GM21619 (cell line): Measurements from ENCODE around the gene NAV2.
"Not testable (repeated sequence)": the region's sequence is repeated elsewhere in the genome, so short reads cannot be mapped to it uniquely, and the experiment has no call there.

ENCODE experiments used
- ATAC-seq: cut with Tn5 transposase; IDR thresholded peaks from one replicate; pipeline ENCODE4 v1.9.1; 2021; ENCODE audit not compliant: unreplicated experiment

NAV2 gene

DNA sequence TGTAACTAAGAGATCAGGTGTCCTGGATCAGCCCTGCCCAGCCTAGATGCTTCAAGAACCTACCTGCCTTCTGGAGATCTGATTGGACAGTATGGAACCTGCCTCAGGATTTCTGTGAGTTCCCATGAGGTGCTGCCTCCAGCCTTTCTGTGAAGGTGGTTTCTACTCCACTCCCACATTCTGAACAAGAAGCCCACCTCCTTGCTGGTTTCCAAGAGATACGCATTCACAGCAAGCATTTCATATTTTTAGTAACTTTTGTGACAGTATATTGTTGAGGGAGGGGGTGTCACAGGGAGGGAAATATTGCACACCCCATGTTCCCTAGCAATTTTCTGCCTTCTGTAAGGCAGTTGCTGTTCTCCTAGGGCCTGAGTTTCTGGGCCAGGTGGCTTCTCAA is 204.4 kb downstream of the NAV2 start:
- no peak for ATAC-seq

DNA sequence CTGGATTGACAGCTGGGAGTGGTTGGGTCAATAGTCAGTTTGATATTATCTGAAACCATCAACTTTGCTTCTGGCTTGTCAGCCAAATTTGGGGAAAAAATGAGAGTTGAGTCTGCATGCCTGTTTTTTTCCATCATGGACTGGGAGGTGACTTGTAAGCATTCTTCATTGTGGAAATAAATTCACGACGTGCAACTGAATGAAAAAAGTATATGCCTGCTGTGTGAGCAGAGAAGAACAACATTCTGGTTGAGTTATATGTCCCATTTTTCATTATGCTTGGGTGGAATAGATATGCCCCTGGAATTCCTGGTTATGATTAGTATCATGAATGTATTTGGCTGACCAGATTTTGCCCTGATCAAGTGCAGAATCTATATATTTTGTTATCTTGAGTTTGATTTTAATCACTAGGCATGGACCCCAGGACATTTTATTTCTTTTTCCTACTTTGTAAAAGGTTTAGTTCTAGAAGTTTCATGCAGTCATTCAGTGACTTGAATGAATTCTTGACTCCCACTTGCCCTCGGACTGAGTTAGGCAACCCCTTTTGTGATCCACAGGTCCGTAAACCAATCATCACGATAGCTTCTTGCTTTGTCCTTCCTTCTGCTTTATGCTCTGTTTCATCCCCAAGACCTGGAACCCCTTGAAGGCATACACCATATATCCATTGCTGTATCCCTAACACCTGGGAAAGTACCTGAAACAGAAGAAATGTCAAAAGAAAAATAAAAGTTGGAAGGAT is 205.8 kb downstream of the NAV2 start:
- no peak for ATAC-seq

DNA sequence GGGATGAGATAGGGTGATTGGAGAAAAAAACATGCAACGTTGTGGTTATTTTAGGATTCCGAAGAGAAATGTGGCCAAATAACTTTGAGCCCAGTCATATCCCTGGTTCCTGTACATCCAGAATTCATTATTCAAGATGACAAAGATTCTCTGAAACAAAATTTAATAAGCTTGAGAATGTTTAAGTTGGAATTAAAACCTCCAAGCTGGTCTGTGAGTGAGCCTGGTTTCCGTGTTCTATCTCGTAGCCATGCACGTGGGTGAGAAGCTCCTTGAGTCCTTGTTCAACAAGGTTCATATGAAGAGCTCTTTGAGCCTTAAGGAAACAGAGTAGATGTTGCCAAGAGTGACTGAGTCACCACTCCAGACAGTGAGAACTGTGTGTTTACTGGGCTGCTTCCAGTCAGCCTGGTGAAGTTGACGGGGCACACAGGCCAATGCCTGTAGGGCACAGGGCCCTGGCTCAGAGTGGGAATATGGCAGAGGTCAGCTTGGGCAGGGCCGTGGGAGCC is 206.5 kb downstream of the NAV2 start:
- ATAC-seq, result no peak

DNA sequence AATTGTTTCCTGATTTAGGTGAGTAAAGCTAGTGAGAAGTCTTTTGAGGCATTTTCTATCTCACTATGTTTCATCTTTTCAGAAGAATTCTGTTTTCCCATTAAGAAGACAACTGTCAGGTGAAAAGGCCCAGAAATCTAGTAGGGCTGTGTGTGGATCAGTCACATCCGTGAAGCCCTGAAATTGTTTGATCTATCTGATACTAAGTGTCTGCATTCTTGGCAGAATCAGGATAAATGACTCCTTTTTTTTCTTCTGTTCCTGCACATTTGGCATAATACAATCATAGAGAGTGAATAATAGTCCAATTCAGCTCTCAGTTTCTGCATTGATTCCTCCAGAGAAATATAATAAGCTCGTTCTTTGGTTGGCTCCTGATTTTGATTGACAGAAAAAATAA is 208.3 kb downstream of the NAV2 start:
- no peak for ATAC-seq

DNA sequence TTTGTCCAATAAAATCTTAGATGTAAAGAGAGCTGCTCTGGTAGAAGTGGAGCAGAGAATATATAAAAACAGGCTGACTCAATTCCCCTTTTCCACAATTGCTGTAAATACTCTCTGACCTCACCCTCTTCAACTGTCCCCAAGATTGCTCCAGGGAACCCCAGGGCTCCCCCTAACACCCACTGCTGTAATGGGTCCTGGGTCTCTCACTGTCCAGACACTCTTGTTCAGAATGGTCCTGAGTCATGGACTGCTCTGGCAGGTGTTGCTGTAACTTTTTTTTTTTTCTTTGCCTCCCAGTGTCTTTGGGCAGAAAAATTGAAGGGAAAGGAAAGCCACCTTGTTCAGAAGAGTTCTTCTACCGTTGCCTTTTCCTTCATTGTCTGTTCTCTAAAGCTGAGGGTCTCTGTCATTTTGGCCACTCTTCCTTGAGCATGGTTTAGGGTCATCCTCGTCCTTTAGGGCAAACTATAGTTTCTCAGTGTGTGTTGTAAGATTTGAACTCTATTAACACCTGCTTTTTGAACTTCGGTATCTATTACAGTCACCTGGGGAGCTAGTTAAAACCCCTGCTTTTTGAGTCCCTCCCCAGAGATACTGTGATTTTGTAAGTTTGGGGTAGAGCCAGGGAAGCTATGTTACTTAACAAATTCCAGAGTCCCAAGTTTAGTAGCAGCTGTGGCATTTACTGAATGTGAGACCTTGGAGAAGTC is 209.5 kb downstream of the NAV2 start:
- ATAC-seq, result no peak

DNA sequence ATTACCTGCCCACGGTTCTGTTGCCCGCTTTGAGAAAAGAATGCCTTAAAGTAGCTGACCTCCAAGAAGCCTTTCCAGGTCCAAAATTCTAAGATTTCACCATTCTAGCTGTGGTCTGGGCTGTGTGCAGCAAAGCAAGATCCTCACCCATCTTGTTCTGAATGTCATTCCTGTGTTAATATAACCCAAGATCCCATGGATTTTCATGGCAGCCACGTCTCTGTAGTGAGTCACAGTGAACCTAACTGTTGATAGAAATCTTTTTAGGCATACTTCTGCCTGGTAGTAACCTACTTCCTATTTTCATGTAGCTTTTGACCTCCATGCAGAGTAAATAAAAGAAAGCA is 210.0 kb downstream of the NAV2 start:
- no peak for ATAC-seq

DNA sequence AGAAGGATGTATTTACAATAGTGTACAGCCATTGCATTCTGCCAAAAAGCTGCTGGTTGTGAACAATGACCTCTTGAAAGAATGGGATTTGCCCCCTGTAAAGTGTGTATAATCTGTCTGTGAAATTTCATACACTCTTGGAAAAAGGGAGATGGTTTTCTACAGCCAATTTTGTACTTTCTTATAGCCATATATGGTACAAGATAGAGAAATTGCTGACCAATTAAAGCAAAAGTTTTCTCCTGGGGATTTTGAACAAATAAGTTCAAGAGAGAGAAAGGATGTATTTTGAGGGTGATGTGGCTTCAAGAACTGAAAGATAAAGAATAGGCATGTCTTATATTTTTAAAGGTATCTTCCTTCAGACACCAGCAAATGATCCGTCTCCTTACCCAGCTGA is 211.0 kb downstream of the NAV2 start:
- no peak for ATAC-seq

DNA sequence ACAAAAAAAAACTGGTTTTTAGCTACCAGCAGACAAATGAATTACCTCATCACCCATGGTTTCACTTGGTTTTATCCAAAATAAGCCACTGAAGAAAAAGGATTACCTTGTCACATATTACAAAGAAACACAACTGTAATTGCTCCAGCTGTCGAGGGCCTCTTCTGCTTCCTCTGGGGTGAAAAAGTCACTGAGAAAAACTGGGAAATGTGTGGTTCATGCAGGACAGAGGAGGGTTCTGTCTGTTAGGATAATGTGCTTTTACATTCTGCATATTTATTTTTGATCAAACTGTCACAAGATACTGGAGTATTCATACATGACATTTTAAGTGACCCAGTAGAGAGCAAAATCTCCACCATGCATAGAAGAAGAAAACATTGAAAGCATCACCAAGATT is 211.7 kb downstream of the NAV2 start:
- no peak for ATAC-seq

DNA sequence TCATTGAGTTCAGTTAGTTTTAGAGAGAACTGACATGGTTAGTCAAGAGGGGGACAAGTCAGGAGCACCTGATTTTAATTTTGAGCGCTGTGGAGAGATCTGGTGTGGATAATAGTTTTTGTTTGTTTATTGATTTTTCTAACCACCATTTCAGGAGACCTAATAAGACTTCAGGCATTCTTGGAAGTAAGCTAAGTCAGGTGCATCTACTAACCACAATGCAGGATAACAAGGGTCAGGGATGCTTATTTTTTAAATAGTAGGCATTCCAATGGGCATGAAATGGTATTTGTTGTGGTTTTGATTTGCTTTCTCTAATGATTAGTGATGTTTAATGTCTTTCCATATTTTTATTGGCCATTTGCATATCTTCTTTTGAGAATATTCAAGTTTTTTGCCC is 212.1 kb downstream of the NAV2 start:
- ATAC-seq, result no peak

DNA sequence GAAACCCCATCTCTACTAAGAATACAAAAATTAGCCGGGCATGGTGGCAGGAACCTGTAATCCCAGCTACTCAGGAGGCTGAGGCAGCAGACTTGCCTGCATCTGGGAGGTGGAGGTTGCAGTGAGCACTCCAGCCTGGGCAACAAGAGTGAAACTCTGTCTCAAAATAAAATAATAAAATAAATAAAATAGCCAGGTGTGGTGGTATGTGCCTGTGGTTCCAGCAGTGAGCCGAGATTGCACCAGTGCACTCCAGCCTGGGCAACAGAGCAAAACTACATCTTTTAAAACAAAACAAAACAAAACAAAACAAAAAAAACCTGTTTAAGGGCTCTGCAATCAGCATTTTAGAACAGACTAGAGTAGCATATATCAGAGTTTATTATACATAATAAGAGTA is 214.8 kb downstream of the NAV2 start:
- not testable (repeated sequence) for ATAC-seq

DNA sequence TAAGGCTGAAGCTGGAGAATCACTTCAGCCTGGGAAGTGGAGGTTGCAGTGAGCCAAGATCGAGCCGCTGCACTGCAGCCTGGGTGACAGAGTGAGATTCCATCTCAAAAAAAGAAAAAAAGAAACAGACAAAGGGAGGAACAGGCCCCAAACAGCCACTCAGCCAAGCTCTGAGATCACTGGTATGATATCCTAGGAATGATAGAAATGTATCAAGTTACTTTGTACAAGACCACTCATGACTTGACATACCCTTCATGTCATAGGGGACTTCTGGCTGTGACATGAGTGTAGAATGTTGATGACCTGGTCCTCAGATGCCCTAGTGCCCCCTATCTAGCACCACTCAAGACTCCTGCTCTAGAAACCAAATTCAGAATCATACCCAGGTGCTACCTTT is 216.5 kb downstream of the NAV2 start:
- no peak for ATAC-seq

DNA sequence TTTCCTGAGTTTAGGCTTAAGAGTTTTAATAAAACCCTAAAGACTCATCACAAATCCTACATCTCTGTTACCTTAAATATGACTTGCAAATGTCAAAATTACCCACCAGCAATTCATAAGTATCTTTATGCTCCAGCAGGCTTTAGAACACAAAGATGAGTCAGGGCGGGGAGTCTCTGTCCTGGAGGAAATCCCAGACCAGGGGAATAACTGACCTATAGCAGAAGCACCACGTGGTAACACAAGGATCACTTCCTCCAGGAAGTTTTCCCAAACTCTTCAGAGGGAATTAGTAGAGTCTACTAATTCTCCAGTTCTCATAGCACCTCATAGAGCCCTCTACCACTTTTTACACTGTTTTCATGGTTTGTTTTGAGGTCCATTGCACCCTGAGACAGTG is 217.0 kb downstream of the NAV2 start:
- ATAC-seq, result no peak

DNA sequence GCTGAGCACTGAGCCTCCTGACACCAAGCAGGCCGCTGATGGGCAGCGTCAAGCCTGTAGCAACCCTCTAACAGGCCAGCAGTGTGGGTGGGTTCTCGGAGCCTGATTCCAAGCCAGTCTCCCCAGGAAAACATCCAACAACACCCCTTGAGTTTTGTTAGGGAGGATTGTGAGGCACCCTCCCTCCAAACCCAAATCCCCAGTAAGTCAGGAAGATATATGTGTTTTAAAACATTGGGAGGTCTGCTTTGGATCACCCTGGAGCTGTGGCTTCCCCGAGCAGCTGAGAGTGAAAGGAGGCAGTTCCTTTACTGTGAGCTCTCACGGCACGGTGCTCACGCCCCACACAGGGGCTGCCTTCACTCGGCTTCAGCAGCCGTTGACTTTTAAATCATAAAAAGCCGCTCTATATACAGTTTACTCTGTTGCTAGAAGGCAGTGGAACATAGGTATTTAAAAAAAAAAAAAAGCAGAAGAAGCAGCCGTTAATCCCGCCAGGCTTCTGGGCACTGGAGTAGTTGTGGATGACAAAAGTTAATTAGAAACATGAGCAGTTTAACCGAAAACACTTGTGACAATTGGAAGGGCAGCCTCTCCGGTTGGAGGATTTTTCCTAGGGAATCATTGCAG is 218.6 kb downstream of the NAV2 start:
- no peak for ATAC-seq

DNA sequence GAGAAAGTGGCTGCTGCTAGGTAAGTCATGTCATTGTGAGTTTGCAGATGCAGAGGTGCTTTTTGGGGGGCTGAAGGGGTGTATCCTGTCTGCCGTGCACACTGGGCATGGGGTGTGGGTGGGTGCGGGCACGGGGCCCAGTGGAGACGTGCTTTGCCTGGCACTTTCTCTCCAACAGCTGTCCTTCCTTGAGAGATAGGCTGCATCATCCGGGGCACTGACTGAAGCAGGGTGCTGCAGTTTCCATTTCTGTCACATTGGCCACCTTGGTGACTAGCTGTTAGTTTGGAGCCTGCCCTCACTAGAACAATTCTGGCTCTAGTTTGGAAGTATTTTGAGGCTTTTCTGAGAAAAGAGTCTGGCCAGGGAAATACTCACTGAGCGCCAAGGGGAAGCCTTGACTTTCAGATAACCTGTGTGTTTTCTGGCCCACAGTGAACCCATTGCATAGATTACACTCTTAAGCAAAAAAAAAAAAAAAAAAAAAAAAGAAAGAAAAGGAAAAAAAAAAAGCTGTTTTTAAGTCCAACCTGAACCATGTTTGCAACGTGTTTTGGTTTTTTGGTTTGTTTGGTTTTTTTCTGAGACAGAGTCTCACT is 219.2 kb downstream of the NAV2 start:
- no peak for ATAC-seq

DNA sequence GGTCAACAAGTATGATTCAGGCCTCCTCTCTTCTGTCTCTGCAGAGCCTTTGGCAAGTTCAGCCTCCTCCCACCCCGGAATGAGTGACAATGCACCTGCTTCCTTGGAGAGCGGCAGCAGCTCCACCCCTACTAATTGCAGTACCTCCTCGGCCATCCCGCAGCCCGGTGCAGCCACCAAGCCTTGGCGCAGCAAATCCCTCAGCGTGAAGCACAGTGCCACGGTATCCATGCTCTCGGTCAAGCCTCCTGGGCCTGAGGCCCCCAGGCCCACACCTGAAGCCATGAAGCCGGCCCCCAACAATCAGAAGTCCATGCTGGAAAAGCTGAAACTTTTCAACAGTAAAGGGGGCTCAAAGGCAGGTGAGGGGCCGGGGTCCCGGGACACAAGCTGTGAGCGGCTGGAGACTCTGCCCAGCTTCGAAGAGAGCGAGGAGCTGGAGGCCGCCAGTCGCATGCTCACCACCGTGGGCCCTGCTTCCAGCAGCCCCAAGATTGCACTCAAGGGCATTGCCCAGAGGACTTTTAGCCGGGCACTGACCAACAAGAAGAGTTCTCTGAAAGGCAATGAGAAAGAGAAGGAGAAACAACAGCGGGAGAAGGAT is 220.6 kb downstream of the NAV2 start:
- no peak for ATAC-seq

DNA sequence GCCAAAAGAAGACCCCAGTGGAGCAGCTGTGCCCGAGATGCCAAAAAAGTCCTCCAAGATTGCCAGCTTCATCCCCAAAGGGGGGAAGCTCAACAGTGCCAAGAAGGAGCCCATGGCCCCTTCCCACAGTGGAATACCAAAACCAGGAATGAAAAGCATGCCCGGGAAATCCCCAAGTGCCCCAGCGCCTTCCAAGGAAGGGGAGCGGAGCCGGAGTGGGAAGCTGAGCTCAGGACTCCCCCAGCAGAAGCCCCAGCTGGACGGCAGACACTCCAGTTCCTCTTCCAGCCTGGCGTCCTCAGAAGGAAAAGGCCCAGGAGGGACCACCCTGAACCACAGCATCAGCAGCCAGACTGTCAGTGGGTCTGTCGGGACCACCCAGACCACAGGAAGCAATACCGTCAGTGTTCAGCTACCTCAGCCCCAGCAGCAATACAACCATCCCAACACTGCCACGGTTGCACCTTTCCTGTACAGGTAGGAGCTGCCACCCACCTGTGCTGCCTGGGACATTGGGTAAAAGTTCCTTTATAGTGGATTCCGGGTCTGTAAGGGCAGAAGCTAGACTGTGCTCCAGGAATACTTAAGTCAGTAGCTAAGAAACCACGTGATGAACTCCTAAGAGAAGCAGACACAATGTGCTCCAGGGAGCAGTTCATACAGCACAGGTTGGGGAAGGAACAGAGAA is 221.3 kb downstream of the NAV2 start:
- no peak for ATAC-seq

DNA sequence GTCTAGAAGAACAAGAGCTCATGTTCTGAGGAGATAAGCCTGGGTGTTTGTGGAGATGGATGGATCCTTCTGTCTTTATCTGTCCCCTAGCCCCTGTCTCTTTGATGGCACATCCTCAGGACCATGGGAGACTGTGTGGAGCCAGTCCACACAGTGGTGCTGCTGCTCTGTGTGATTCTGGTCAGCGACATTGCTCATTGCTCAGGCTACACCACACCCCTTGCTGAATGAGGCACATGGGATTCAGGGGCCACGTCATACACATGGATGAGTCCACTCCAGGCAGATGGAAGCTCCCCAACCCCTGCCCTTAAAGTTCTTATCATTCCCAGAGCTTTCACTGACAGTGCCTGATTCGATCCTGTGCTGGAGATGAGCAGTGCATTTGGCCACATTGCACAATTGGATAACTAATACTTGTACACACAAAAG is 222.2 kb downstream of the NAV2 start:
- ATAC-seq, result no peak

DNA sequence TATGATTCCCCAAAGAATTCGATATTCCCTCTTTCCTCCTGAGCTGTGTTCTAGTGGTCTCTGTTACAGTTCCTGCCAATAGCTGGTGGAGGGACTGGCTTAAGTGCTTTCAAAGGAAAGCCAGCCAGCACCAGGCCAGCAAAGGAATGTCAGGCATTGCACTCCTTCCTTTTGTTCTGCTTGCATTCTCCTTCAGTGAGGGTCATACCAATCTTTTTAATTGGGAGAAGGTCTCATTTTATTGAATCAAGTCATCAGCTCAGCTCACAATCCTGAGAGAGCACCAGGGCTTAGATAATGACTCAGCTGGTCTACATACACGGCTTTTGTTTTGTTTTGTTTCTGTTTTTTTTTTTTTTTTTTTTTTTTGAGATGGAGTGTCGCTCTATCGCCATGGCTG is 222.9 kb downstream of the NAV2 start:
- ATAC-seq, result no peak

DNA sequence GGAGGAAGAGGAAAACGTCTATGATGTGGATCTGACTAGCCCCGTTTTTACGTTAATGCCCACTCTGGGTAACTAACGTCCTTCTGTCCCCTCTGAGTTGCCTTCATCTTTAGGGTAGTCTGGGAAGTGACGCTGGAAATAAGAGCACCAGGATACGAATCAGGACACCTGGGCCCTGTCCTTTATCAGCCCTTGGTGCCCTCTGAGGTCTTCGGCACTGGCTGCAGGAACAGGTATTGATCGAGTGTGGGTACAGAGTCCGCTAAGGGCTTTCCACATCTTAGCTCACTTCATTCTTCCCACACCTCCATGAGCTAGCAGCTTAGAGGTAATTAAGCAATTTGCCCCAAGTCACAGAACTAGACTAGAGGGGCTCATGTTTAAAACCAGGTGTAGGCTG is 223.8 kb downstream of the NAV2 start:
- ATAC-seq, result no peak

DNA sequence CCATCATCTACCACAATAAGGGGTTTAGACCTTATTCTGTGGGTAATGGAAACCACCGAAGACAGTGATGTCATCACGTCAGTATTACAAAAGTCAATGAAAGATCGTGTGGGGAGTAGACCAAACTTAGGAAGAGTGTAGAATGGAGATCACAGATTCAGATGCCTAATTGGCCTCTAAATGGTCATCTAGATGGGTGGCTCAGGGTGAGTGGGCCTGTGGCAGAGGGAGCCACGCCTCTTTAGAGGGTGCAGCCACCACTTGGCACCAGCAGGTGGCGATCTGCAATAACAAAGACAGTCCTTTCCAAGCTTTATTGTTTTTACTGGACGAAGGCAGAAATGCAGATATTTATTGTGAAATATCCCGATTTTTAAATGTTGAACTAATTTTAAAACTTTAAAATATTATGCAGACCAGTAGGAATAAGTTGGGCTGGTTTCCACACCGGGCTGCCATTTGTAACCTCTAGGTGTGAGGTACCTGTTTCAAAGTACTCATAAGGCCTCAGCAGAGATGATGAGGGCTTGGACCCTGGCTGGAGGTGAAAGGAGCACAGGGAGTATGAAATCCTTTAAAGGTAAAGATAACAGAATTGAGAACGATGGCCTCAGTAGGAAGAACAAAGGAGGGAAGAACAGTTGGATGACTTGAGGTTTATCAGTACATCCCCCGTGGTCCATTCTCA is 225.7 kb downstream of the NAV2 start:
- no peak for ATAC-seq
